Ecto neural progenitor cell (in vitro differentiated cells): ENCODE data around the gene TXNRD2.

Experiments used
- DNase-seq: peaks from one replicate; pipeline ENCODE4 v3.0.0-alpha.2; 2018; ENCODE audit warnings: low spot score

Gene TXNRD2

DNA sequence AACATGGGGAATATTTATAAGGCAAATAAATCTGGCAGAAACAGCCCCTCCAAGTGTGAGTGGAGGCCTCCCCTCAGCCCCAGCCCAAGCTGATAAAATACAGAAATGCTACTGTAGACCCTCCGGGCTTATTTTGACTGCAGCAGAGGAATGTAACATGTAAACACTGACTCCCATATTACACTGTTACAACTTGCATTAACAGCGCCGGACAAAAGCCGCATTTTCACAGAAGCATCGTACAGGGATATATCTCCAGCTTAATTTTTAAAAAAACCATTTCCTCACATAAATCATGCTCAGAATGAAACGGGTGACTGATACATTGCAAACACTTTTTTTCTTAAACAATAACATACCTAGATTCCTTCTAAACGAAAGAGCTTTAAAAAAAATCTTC is 36.7 kb downstream of the TXNRD2 start:
- no peak for DNase-seq

DNA sequence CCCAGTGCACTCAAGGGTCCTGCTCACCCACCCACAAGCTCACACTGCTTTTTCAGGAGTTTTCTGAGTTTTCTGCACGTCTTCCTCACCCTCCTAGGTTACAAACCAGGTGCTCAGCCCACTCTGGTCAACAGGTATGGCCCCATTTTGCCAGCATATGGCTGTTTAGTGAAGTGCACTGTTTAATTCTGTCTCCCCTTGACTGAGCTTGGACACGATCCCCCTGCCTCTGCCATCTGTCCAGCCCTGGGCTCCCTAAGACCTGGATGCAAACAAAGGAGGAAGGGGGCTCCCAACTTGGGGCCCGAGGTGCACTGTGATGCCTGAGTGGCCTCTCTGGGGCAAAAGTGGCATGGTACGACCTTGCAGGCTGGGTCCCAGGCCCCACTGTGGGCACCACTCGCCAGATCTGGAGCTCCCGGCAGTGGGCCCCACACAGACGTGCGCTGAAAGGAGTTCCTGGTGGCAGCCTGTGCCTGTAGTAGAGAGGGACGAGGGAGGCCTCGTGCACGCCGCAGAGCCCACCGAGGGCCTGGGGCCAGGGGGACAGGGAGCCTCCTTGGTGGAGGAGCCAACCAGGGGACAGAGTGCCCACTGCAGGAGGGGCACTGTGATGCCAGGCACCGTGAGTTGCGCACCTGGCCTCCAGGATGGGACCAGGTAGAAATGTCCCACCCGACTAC is 37.3 kb downstream of the TXNRD2 start:
- no peak for DNase-seq

DNA sequence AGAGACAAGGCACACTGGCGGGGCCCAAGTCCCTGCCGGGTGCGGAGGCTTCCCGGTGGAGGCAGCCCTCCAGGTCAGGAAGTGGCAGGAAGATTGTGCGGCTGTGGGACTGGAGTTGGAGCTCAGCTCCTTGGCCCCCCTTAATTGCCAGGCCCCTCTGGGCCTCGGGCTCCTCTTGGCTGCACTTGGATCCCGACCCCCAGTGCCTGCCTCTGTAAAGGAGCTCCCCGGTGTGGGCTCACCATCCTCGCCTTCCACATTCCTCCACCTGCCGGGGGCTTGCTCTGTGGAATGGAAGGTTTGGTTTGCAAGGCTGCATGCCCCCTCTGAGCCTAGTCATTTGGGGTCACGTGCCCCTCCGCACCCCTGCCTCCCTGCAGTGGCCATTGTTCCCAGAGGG is 38.1 kb downstream of the TXNRD2 start:
- DNase-seq, result no peak

DNA sequence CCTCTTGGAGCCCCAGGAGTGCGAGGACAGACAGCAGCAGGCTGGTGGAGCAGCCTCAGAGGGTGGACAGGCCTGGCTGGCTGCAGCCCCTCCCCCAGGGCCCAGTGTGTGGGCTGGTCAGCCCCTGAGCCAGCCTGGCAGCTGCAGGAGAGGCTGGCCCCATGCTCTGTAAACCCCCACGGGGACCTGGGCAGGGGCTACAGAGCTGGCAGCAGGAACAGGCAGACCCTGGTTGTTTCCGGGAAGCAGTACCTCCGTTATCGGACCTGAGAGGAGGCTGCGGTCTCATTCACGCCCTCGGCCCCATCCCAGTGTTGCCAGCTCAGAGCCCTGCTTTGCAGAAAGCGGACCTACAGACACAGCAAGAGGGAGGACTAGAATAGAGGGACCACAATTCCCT is 38.6 kb downstream of the TXNRD2 start:
- peak; percentile 74 for DNase-seq

DNA sequence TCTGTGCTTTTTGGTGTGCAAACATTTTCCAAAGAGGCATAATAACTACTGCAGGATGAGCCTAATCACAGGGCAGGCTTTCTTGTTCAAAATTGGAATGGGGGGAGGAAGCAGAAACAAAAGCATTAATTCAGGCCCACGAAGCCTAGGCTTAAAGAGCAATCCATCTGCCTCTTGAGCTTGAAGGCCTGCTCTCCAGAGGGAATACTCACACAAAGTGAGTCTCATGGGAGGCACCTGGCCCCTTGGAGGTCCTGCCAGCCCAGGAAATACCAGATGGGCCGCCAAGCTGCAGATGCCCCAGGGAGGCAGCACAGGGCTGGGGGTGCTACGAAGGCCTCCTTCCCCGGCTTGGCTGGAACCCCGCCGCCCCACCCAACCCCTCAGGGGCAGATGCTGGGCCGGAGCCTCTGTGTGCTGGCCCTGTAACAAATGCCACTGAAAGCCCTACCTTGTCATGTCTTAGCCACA is 39.3 kb downstream of the TXNRD2 start:
- no peak for DNase-seq

DNA sequence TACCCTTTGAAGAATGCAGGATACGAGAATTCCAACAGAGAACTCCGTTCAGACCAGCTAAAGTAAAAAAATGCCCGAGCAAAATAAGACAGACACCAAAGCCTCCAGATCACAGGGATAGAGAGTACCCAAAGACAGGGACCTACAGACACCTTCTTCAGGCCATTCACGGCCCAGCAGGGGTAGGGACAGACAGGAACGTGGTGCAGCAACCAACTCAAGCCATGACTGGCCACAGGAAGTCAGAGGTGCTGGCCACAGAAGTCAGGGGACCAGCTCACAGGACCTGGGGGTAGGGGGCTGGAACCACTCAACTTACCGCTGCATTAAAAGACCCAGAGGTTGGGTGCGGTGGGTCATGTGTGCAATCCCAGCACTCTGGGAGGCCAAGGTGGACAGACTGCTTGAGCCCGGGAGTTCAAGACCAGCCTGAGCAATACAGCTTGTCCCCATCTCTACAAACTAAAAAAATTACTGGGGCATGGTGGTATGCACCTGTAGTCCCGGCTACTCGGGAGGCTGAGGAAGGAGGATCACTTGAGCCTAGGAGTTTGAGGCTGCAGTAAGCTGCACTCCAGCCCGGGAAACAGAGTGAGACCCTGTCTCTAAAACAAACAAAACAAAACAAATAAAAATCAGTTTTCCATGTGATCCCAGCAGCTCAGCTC is 39.9 kb downstream of the TXNRD2 start:
- no peak for DNase-seq

DNA sequence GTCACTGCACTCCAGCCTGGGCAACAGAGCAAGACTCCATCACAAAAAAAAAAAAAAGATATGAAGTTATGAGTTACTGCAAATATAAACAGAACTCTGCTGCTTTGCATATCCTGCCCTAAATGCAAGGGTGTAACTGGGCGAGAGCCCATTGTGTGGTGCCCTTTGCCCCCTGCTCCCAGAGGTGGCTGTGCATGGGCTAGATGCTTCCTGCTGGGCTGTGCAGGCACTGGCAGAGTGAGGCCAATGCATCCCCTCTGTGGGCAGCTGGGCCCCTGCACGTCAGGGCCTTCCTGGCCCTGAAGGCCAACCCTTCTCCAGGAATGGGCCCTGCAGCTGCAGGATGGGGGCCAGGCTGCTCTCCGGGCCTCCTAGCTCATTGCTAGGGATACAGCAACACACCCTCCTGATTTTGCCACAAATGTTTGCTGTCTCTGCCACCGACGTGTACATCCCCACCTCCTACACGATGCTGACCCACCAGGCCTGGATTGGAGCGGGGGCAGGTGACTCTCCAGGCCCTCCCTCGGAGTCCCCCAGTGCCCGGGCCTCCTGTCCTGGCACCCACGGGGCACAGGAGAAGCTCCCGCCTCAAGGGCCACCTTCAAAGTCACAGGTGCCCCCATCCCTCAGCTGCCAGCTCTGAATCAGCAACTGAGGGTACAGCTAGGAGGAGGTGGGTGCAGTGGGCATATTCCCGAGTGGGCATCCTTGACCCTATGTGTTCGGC is 40.7 kb downstream of the TXNRD2 start:
- DNase-seq, result no peak

DNA sequence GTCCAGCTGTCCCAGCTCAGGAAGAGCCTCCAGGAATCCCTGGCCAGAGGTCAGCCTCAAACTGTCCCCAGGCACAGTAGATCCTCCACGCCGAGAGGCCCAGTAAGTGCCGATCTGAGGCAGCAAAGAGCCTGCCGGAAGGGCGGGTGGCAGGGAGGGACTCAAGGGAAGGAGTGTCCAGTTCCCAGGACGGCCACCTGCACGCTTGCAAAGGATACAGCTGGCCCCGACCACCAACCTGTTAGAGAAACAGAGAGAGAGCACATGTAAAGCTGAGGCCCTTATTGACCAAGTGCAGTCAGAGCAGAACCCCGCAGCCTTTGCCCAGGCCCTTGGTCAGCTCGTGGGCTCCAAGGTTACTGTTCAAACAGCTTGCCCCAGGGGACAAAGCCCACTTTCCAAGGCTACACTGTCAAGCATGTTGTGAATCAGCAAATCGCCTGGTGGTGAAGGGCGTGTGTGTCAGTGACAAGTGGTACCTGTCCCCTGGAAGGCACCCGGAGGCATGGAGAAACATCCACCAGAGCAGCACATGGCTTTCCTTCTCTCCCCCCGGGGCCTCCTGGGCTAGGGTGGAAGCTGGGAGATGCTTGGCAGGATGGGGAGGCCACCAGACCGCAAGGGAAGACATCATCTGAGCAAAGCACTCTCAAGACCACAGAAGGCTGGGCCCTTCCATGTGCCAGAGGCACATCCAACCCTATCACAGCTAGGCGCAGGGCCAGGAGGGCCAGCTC is 42.6 kb downstream of the TXNRD2 start:
- no peak for DNase-seq

DNA sequence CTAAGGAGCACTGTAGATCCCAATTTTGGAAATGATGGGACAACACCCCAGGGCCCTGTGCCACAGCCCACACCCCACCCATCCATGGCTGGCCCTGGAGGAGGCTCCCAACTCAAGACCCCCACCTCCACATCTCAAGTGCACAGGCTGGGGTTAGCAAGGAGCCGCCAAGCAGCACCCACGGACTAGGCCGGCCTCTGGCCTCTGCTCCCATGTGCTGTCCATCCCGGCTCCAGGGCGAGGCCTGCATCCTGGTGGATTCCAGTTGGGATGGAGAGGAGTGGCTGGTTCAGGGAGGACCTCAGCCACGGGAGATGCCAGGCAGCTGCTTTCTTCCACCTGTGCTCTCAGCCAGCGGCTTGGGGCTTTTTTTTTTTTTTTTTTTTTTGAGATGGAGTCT is 43.5 kb downstream of the TXNRD2 start:
- DNase-seq, result no peak

DNA sequence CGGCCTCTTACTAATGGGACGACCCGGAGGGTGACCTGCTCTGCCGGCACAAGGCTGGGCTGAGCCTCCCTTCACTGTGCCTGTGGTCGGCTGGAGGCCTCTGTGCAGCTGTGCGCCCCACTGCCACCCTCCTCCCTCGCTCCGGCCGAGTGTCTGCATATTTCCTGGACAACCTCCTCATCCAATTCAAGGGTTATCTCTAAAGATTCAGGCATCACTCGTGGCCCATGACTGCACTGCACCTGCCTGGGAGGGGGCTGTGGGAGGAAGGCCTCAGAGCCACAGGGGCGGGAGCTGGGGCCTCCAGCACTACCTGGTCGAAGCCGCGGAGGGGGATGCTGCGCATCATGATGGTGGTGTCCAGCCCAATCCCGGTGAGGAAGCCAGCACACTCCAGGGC is 43.9 kb downstream of the TXNRD2 start:
- DNase-seq, result no peak

DNA sequence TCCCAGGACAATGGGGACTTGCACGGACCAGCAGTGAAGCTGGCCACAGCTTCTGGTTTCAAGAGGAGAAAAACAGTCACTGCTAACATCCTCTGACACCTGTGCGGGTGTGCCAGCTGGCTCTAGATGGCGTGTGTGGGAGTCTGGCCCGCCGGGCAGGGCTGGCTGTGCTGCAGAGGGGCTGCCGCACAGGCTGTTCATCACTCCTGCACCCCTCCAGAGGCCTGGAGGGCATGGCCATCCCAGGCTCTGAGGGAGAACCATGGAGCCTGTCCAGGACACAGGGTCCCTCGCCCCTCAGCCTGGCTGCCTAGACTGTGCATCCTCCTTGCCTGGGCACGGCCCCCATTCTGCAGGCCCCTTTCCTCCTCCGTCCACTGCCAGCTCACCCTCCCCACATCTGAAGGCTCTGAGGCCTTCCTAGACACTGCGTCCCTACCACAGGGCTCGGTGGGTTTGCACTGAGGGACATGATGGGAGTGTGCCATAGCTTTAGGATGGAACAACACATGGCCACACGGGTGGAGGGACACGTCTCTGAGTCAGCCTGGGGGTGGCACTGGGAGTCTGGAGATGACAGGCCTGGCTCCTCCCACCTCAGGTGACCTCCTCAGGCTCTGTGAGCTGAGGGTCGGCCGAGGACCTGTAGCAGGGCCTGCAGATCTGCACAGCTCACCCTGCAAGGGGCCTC is 44.8 kb downstream of the TXNRD2 start:
- DNase-seq, result no peak

DNA sequence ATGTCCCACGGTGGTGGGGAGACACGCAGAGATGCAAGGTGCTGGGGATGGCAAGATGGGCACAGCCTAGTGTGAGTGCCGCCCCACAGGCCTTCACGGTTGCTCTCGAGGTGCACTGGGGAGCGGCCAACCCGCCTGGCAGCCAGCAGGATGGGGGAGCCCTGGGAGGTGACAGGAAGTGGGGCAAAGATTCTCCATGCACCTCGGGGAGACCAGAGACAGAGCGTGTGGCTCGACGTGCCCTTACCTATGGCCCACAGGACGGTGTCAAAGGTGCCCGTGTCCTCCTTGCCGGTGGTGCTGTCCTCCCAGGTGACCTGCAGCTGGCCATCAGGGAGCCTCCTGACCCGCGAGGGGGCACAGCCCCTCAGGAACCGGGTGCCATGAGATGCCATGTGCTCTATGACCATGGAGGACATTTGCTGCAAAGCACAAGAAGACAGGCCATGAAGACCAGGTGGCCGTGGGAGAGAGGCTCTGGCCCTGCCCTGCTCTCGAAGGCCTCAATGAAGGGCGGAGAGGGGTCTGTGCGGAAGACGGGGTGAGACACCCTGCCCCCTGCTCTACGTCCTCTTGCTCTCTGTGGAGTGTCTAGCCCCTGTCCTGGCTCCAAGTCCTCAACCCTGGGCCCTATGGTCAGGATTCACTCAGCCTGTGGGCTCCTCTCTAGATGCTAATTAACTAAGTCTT is 46.3 kb downstream of the TXNRD2 start:
- DNase-seq, result no peak

DNA sequence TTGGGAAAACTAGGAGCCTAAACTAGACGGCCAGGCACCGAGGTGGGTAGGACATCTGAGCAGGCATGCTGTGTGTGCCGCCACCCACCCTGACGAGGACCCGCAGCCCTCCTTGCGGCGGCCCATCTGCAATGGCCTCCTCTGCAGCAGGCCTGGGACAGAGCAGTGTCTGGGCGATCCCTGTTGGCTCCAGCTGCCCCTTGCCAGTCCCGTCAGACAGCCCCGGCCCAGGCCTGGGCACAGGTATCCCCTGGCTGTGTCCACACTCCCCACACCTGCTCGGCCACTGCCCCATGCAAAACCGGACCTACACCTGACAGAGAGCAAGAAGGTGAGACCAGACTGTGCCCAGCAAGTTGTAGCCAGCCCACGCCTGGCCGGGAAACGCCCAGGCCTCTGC is 48.3 kb downstream of the TXNRD2 start:
- DNase-seq, result no peak

DNA sequence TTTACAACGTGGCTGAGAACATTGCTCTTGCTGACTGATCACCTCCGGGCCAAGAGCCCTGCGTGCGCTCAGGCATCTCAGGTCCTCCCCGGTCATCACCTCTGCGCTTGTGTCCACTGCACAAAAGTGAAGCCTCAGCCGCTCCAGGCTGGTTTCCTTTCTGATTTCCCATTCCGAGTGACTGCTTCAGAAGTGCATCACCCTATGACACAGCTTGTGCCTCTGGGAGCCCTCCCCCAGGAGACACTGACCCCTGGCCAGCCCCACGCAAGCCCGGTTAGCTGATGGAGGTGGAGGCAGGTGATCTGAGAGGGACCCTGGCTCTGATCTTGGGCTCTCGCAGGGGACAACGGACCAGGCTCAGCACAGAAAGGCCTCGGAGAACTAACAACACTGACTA is 48.7 kb downstream of the TXNRD2 start:
- no peak for DNase-seq

DNA sequence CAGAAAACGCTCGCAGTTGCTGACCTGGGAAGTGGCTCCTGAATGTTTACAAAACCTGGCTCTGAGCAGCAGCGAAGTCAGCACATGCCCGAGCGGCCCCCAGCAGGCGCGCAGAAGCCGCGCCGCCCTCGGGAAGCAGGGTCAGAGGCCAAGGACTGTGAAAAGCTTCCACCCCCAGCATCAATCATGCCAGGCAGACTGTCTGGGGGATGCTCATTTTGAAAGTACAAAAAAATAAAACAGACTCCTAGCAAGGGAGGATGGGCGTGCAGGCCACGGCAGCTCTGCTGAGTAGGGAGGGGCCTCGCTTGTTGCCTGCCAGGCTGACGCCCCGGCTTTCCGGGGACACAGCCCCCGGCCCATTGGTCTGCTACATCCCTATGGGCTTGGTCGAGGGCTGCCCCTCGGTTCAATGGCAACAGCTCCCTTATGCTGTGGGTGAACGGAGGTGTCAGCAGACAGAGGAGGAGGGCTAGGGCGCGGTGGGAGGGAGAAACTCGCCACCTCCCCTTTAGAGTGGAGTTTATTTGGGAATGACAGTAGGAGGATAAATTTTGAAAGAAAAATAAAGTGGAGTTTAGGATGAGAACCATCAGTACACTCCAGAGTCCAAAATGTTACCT is 49.2 kb downstream of the TXNRD2 start:
- no peak for DNase-seq

DNA sequence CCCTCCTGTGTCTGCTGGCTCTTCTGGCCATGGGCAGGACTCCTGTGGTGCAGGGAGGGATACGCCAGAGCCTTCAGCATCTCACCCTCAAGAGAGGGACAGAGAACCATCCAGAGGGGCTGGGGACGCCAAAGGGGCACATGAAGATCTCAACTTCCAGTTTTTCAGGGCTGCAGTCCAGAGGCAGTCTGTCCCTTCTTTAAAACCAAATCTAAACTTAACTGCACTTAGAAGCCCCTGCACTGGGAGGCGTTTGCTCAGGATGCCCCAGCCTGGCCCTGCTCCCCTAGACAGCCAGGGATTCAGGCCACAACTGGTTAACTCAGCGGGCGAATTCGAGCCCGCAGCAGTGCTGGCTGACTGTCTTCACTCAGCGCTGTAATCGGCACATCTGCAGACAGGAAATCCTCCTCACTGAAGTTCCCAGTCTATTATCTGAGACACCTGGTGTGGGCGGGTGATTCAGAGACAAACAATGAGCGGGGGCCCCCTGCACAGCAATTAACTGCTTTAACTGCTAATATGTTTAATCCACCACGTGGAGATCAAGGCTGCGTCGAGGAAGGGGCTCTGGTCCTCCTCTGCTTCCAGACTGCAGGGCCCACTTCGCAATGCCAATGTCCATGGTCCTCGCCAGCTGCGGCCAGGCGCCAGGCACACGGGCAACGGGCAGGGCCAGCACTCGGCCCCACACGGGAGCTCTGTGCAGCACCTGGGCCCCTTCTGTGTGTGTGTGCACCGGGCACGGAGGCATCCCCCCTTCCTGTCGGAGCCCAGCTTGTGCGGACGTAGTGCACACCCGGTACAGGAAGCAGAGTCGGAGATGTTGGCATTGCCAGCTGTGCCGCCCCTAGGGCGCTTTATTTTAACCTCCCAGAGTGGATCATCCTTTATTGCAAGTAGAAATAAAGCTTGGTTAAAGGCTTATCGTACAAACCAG is 50.0 kb downstream of the TXNRD2 start:
- peak; percentile 69 for DNase-seq

DNA sequence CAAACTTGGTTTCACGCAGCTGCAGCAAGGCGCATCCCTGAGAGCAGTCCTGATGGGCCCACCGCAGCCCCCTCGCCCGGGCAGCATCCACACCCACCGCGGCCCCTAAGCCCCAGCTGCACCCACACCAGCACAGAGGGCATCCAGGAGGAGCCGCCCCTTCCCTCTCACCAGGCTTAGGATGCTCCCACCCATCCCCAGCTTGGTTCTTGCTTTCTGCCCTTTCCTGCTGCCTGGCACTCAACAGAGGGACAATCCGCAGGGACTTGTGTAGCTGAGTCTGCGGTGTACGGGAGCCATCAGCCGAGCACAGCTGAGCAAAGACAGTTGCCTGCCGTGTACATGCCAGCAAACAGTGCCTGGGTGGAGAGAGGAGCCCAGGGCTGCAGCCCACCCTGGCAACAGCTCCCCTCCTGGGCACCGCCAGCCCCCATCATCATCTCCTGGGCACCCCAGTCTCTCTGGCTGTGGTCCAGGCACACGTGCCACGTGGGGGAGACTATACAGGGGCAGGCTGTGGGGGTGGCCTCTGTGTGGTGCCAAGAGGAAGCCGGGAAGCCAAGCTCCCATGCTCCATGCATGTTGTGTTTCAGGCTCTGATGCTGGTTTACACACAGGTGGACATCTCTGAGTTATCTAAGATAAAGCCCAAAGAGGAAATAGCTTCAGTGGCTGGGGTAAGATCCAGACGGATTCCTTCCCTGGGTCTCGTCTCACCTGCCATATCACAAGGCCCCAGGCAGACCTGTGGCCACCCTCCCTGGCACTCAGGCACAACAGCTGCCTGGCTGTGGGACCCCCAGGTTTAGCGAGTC is 50.9 kb downstream of the TXNRD2 start:
- DNase-seq, result no peak

DNA sequence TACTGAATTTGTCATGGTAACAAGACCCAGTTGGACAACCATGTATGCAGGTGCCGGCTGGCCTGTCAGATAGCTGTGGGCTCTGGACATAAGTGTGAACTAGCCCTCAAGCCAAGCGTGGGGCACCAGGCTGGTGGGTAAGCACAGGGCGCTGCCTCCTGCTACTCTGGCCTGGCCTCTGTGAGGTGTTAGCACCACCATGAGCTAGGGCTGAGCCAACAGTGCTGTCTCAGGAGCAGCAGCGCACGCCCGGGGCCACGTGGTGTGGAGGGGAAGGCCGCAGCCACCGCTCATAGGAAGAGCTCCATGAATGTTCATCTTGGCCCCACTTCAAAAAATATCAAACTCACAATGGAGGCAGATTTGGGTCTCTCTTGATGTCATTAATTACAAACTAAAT is 51.7 kb downstream of the TXNRD2 start:
- DNase-seq, result no peak
